Measurements from ENCODE around the gene TMEM259. TPM values are rescaled to one million over a fixed set of nuclear protein-coding genes. Genes with fewer than 3 reads are reported as not detected.

TMEM259 gene
- total and polyA plus RNA-seq, 9 of the 15 experiments (the other 6 are each of a cell fraction or from before 2014, with no cell fraction given), result 0.52 to 231 (median 63.6) TPM

GRCh38 chr19:1038978-1039645 lies 18.2 kb upstream of the TMEM259 start:
- H3K4me1 ChIP-seq (replicated peaks in 1 of 2; ENCODE audit: control insufficient read depth in 2 of 2, insufficient read depth in 2 of 2, low read length in 2 of 2), result peaks cover 32 to 73% of the 10 kb centered on the region in 2 experiments
- CTCF ChIA-PET (ENCODE audit: low intra/inter-chr PET ratio), result no interaction called here
- no peaks in the 10 kb centered on the region for H3K9me3 ChIP-seq (replicated peaks; ENCODE audit: control insufficient read depth, insufficient read depth, low read depth, low read length)
- H3K4me2 ChIP-seq (ENCODE audit: insufficient read depth, low read length), result peak overlapping the region; percentile 72
- POLR2A ChIA-PET, result interaction anchor here (0.6 to 11.0 kb wide), 7 partner anchors 10 to 224 kb away, joined by 3 to 176 read pairs (median 4); partner anchors contain the start of genes ARHGAP45, CNN2, GPX4 and RNU6-2
- H3K9ac ChIP-seq (ENCODE audit: insufficient read depth in 1 of 2, low read depth in 2 of 2, low read length in 2 of 2), result peak overlapping the region; percentile 30 to 91; a peak in 3 of 4 replicates
- intact Hi-C loops (cut with micrococcal nuclease) (no loop called here), in situ Hi-C loops (cut with MboI) (no loop called here)
- peaks cover 35% of the 10 kb centered on the region for H3K79me2 ChIP-seq (ENCODE audit: control insufficient read depth, insufficient read depth, low read length)
- peak in 1 of 4 experiments; percentile 32 for DNase-seq (ENCODE audit: extremely low read depth in 1 of 4, low spot score in 3 of 4)
- H3K27me3 ChIP-seq (ENCODE audit: control insufficient read depth in 2 of 2, insufficient read depth in 2 of 2, low read length in 2 of 2), result no peaks in the 10 kb centered on the region
- no peak for ATAC-seq
- BruUV-seq (replicated peaks), result no TSS peak
- FAIRE-seq, result no peak
- H3K27ac ChIP-seq (ENCODE audit: extremely low read depth, low read depth, low read length), result peak overlapping the region; percentile 43
- H4K20me1 ChIP-seq (replicated peaks; ENCODE audit: control insufficient read depth, insufficient read depth, low read length), result no peaks in the 10 kb centered on the region
- 39% methylated on average over 19 of the region's 22 CpGs for WGBS (ENCODE audit: insufficient coverage, low coverage, missing lambda C conversion rate)
- H3K4me3 ChIP-seq, result peak overlapping the region; percentile 55
- no peaks in the 10 kb centered on the region for H3K9me1 ChIP-seq (ENCODE audit: control insufficient read depth, insufficient read depth, low read length)
- peaks cover 46% of the 10 kb centered on the region for H3K36me3 ChIP-seq (ENCODE audit: control insufficient read depth, insufficient read depth, low read length)
- H2AFZ ChIP-seq (ENCODE audit: low read depth, low read length), result peak overlapping the region; percentile 60
- TF ChIP-seq TGIF2 (CRISPR knock-in tag; IDR thresholded peaks at IDR 0.05) (no peak), ZNF253 (CRISPR knock-in tag; conservative IDR thresholded peaks at IDR 0.05) (0 out of 2 replicates have a peak, but pooled peaks have one; percentile 35), FOXK2 (conservative IDR thresholded peaks at IDR 0.05 in 1 of 2, IDR thresholded peaks at IDR 0.05 in 1 of 2; ENCODE audit: low read depth in 2 of 2) (no peak), CTCF (IDR thresholded peaks at IDR 0.05 in 2 of 3, conservative IDR thresholded peaks at IDR 0.05 in 1 of 3; ENCODE audit: insufficient read depth in 2 of 3, low read depth in 1 of 3, low read length in 3 of 3) (no peak), JUND (IDR thresholded peaks at IDR 0.05; ENCODE audit: borderline replicate concordance, low read depth, low read length) (no peak), JUND (tag; IDR thresholded peaks at IDR 0.05; ENCODE audit: borderline replicate concordance, low read depth, low read length) (0 out of 3 replicates have a peak, but pooled peaks have one; percentile 25), ZNF717 (CRISPR knock-in tag; IDR thresholded peaks at IDR 0.05) (no peak), POLR2B (IDR thresholded peaks at IDR 0.05; ENCODE audit: low read depth, partially characterized antibody) (peak; percentile 45), POLR2G (IDR thresholded peaks at IDR 0.05; ENCODE audit: low read depth, low read length) (no peak), POLR2AphosphoS2 (IDR thresholded peaks at IDR 0.05; ENCODE audit: low read length) (peak; percentile 60; the same call in 1 of the 2 replicates), SUPT5H (IDR thresholded peaks at IDR 0.05) (peak; percentile 35), BMI1 (IDR thresholded peaks at IDR 0.05; ENCODE audit: low read length) (no peak), CBX8 (IDR thresholded peaks at IDR 0.05; ENCODE audit: borderline replicate concordance, extremely low read depth, low read depth, low read length, poor library complexity, severe bottlenecking) (no peak), FOXJ2 (tag; IDR thresholded peaks at IDR 0.05) (no peak), ZNF589 (CRISPR knock-in tag; IDR thresholded peaks at IDR 0.05; ENCODE audit: low read depth) (no peak)
- TF ChIP-seq, protein P1, sequence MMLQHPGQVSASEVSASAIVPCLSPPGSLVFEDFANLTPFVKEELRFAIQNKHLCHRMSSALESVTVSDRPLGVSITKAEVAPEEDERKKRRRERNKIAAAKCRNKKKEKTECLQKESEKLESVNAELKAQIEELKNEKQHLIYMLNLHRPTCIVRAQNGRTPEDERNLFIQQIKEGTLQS (IDR thresholded peaks at IDR 0.05), result no peak
- TF ChIP-seq, protein P1 (CRISPR knock-in tag; conservative IDR thresholded peaks at IDR 0.05), result no peak
